ENCODE results near the gene VPREB3.

VPREB3 gene

DNA sequence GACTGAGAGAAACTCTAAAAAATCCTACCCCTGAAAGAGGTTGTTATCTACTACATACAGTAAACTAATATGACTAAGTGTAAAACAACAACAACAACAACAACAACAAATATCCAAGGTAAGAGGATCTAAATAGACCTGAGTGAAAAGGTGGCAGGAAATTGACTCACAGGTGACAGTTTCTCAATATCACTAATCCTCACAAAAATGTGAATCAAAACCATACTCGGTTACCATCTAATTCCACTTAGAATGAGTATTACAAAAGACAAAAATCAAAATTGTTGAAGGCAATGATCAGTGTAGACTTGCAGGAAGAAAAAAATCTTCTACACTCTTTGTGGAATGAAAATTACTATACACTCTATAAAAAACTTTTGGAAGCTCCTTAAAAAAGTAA is 46.0 kb downstream of the VPREB3 start:
- no peaks in the 10 kb centered on the region for H3K9me2 ChIP-seq (ENCODE audit: low read depth, low read length)
- H3K9me3 ChIP-seq (ENCODE audit: low read length), result no peaks in the 10 kb centered on the region
- H4K20me1 ChIP-seq (ENCODE audit: insufficient read depth, low read length), result no peaks in the 10 kb centered on the region
- no peak overlapping the region for H3K4me3 ChIP-seq (ENCODE audit: low read depth, low read length, poor library complexity, severe bottlenecking)
- no peak overlapping the region for H3K27ac ChIP-seq (ENCODE audit: low read depth, low read length, poor library complexity, severe bottlenecking)
- no peak overlapping the region for H2AFZ ChIP-seq (ENCODE audit: low read length)
- no peaks in the 10 kb centered on the region for H3K27me3 ChIP-seq (ENCODE audit: insufficient read depth, low read length)
- no peaks in the 10 kb centered on the region for H3F3A ChIP-seq (ENCODE audit: insufficient read depth, low read length)
- peaks cover 94% of the 10 kb centered on the region for H3K36me3 ChIP-seq (ENCODE audit: insufficient read depth, low read length)
- H3K9ac ChIP-seq (ENCODE audit: low read length), result no peak overlapping the region
- H3K4me1 ChIP-seq (ENCODE audit: insufficient read depth, low read length, severe bottlenecking), result peaks cover under 1% of the 10 kb centered on the region
- H3K79me2 ChIP-seq (ENCODE audit: insufficient read depth, low read length), result peaks cover 4% of the 10 kb centered on the region; the same call in 1 of the 2 replicates
- H3K4me2 ChIP-seq (ENCODE audit: low read length), result no peak overlapping the region
- TF ChIP-seq, protein P1, sequence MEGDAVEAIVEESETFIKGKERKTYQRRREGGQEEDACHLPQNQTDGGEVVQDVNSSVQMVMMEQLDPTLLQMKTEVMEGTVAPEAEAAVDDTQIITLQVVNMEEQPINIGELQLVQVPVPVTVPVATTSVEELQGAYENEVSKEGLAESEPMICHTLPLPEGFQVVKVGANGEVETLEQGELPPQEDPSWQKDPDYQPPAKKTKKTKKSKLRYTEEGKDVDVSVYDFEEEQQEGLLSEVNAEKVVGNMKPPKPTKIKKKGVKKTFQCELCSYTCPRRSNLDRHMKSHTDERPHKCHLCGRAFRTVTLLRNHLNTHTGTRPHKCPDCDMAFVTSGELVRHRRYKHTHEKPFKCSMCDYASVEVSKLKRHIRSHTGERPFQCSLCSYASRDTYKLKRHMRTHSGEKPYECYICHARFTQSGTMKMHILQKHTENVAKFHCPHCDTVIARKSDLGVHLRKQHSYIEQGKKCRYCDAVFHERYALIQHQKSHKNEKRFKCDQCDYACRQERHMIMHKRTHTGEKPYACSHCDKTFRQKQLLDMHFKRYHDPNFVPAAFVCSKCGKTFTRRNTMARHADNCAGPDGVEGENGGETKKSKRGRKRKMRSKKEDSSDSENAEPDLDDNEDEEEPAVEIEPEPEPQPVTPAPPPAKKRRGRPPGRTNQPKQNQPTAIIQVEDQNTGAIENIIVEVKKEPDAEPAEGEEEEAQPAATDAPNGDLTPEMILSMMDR (IDR thresholded peaks at IDR 0.05; ENCODE audit: low read length), result no peak
- no peak for TF ChIP-seq EZH2 (IDR thresholded peaks at IDR 0.05; ENCODE audit: borderline replicate concordance, low read length)

DNA sequence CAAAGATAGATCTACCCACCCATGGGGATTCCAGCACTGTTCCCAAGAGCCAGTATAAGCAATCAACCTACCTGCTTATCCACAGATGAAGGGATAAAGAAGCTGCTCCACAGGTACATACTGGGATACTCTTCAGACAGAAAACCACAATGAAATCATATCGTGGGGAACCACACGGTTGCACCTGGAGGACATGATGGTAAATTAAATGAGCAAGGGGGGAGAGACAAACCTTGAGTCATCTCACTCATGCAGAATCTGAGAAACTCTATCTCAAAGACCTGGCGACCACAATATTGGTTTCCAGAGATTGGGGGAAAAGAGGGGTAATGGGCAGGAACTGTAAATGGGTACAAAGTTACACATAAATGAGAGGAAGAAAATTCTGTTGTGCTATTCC is 48.9 kb downstream of the VPREB3 start:
- no peak overlapping the region for H2AFZ ChIP-seq (ENCODE audit: low read length)
- no peak overlapping the region for H3K4me2 ChIP-seq (ENCODE audit: low read length)
- H3K4me3 ChIP-seq (ENCODE audit: low read depth, low read length, poor library complexity, severe bottlenecking), result no peak overlapping the region
- no peak overlapping the region for H3K9ac ChIP-seq (ENCODE audit: low read length)
- peaks cover 12% of the 10 kb centered on the region for H3K79me2 ChIP-seq (ENCODE audit: insufficient read depth, low read length)
- H3K9me3 ChIP-seq (ENCODE audit: low read length), result no peaks in the 10 kb centered on the region
- H3K9me2 ChIP-seq (ENCODE audit: low read depth, low read length), result no peaks in the 10 kb centered on the region
- TF ChIP-seq, protein P1 (IDR thresholded peaks at IDR 0.05; ENCODE audit: low read length), result no peak
- no peak for TF ChIP-seq EZH2 (IDR thresholded peaks at IDR 0.05; ENCODE audit: borderline replicate concordance, low read length)
- no peaks in the 10 kb centered on the region for H4K20me1 ChIP-seq (ENCODE audit: insufficient read depth, low read length)
- no peaks in the 10 kb centered on the region for H3K4me1 ChIP-seq (ENCODE audit: insufficient read depth, low read length, severe bottlenecking)
- H3F3A ChIP-seq (ENCODE audit: insufficient read depth, low read length), result no peaks in the 10 kb centered on the region
- no peak overlapping the region for H3K27ac ChIP-seq (ENCODE audit: low read depth, low read length, poor library complexity, severe bottlenecking)
- no peaks in the 10 kb centered on the region for H3K27me3 ChIP-seq (ENCODE audit: insufficient read depth, low read length)
- H3K36me3 ChIP-seq (ENCODE audit: insufficient read depth, low read length), result peaks cover 97% of the 10 kb centered on the region

DNA sequence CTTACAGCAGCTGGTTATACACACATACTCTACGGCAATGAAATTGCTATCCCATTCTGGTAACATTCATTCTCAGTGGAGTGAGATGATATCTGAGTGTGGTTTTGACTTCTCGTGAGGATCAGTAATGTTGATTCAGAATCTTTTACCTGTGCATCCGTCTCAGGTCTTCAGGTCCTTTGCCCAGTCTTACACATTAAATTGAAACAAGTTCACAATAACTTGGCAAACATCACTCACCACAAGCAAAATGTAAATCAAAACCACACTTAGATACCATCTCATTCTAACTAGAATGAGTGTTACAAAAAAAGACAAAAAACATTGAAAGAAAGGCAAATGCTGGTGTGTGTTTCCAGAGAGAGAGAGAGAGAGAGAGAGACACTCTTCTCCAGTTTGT is 49.4 kb downstream of the VPREB3 start:
- Histone ChIP-seq H3K9ac (ENCODE audit: low read length) (no peak overlapping the region), H3K79me2 (ENCODE audit: insufficient read depth, low read length) (peaks cover 12% of the 10 kb centered on the region), H3K4me2 (ENCODE audit: low read length) (no peak overlapping the region), H3F3A (ENCODE audit: insufficient read depth, low read length) (no peaks in the 10 kb centered on the region), H3K9me2 (ENCODE audit: low read depth, low read length) (no peaks in the 10 kb centered on the region), H3K36me3 (ENCODE audit: insufficient read depth, low read length) (peaks cover 97% of the 10 kb centered on the region), H3K27ac (ENCODE audit: low read depth, low read length, poor library complexity, severe bottlenecking) (no peak overlapping the region), H3K4me1 (ENCODE audit: insufficient read depth, low read length, severe bottlenecking) (no peaks in the 10 kb centered on the region), H3K27me3 (ENCODE audit: insufficient read depth, low read length) (no peaks in the 10 kb centered on the region), H2AFZ (ENCODE audit: low read length) (no peak overlapping the region), H3K4me3 (ENCODE audit: low read depth, low read length, poor library complexity, severe bottlenecking) (no peak overlapping the region), H3K9me3 (ENCODE audit: low read length) (no peaks in the 10 kb centered on the region), H4K20me1 (ENCODE audit: insufficient read depth, low read length) (no peaks in the 10 kb centered on the region)
- TF ChIP-seq EZH2 (IDR thresholded peaks at IDR 0.05; ENCODE audit: borderline replicate concordance, low read length), result no peak
- TF ChIP-seq, protein P1 (IDR thresholded peaks at IDR 0.05; ENCODE audit: low read length), result no peak
